Loucy (cell line): ENCODE results near the gene SDK1.

Experiments
- H2AFZ ChIP-seq: fragments of 200-600 bp; sonication (generic); 2 replicates; pipeline ENCODE4 v1.6.0; 2016; ENCODE audit warnings: antibody characterized with exemption, mild to moderate bottlenecking, low read length, moderate library complexity
- H3F3A ChIP-seq: fragments of 200-600 bp; 2 replicates; pipeline ENCODE4 v1.6.0; 2016; ENCODE audit warnings: antibody characterized with exemption, low read depth, mild to moderate bottlenecking
- H3K27me3 ChIP-seq: fragments of 200-600 bp; sonication (generic); 2 replicates; pipeline ENCODE4 v1.6.1; 2014; ENCODE audit warnings: low read length, mild to moderate bottlenecking; ENCODE audit not compliant: insufficient read depth, poor library complexity, severe bottlenecking
- H3K36me3 ChIP-seq: fragments of 200-600 bp; sonication (generic); 2 replicates; pipeline ENCODE4 v1.6.1; 2016; ENCODE audit warnings: low read length; ENCODE audit not compliant: insufficient read depth
- H3K4me1 ChIP-seq: fragments of 200-600 bp; sonication (generic); 2 replicates; pipeline ENCODE4 v1.5.1; 2014; ENCODE audit warnings: low read length, mild to moderate bottlenecking; ENCODE audit not compliant: insufficient read depth, poor library complexity, severe bottlenecking
- H3K4me2 ChIP-seq: fragments of 200-600 bp; sonication (generic); 2 replicates; pipeline ENCODE4 v1.6.0; 2014; ENCODE audit warnings: antibody characterized with exemption, low read length, low read depth, mild to moderate bottlenecking; ENCODE audit not compliant: poor library complexity, severe bottlenecking
- H3K4me3 ChIP-seq: fragments of 200-600 bp; sonication (generic); 2 replicates; pipeline ENCODE4 v1.5.1; 2014; ENCODE audit warnings: low read length, mild to moderate bottlenecking, mixed read lengths; ENCODE audit not compliant: poor library complexity, severe bottlenecking
- H3K79me2 ChIP-seq: fragments of 200-600 bp; sonication (generic); 2 replicates; pipeline ENCODE4 v1.6.1; 2014; ENCODE audit warnings: low read length; ENCODE audit not compliant: insufficient read depth
- H3K9ac ChIP-seq: fragments of 200-600 bp; sonication (generic); 2 replicates; pipeline ENCODE4 v1.6.0; 2014; ENCODE audit warnings: mild to moderate bottlenecking, low read depth, low read length, moderate library complexity; ENCODE audit not compliant: poor library complexity, severe bottlenecking
- H3K9me2 ChIP-seq: fragments of 200-600 bp; sonication (generic); replicated peaks from 2 replicates; pipeline ENCODE4 v1.6.1; 2016; ENCODE audit warnings: low read depth, low read length, mixed read lengths
- H3K9me3 ChIP-seq: fragments of 200-600 bp; sonication (generic); 2 replicates; pipeline ENCODE4 v1.6.1; 2014; ENCODE audit warnings: mild to moderate bottlenecking, antibody characterized with exemption, low read length, low read depth; ENCODE audit not compliant: insufficient read depth
- H4K20me1 ChIP-seq: fragments of 200-600 bp; sonication (generic); 2 replicates; pipeline ENCODE4 v1.6.0; 2014; ENCODE audit warnings: antibody characterized with exemption, low read length, mild to moderate bottlenecking; ENCODE audit not compliant: insufficient read depth, poor library complexity, severe bottlenecking
- EZH2phosphoT487 ChIP-seq: fragments of 200-600 bp; IDR thresholded peaks from 2 replicates; pipeline ENCODE4 v1.6.1; 2018; ENCODE audit warnings: antibody characterized with exemption, mild to moderate bottlenecking, moderate library complexity, borderline replicate concordance
- TF ChIP-seq, protein P1 (sequence below): fragments of 200-600 bp; sonication (generic); conservative IDR thresholded peaks from 2 replicates; pipeline ENCODE4 v1.5.1; 2014; ENCODE audit warnings: mild to moderate bottlenecking, antibody characterized with exemption, low read length

Gene SDK1

DNA sequence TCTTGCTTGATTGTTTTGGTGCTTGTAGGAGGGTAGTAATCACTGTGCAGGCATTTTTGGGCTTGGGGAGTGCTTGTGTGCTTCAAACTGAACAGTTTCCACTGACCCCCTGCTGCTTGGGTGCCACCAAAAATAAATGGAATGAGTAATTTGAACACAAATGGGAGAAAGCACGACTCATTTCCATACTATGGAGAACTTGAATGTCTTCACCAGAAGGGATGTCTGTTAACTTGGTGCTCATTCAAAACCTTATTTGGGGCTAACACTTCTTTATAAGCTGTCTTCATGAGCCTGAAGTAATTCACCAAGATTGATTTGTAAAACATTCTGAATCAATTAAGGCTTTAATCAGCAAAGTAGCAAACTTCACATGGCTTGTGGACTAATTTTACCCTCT is 560.3 kb downstream of the SDK1 start:
- Histone ChIP-seq H3F3A (no peaks in the 10 kb centered on the region), H2AFZ (no peak overlapping the region), H3K4me1 (no peaks in the 10 kb centered on the region), H3K79me2 (no peaks in the 10 kb centered on the region), H3K9ac (no peak overlapping the region), H3K4me2 (no peak overlapping the region), H4K20me1 (no peaks in the 10 kb centered on the region), H3K36me3 (no peaks in the 10 kb centered on the region), H3K27me3 (no peaks in the 10 kb centered on the region), H3K4me3 (no peak overlapping the region), H3K9me3 (no peaks in the 10 kb centered on the region), H3K9me2 (no peaks in the 10 kb centered on the region)
- TF ChIP-seq, protein P1, sequence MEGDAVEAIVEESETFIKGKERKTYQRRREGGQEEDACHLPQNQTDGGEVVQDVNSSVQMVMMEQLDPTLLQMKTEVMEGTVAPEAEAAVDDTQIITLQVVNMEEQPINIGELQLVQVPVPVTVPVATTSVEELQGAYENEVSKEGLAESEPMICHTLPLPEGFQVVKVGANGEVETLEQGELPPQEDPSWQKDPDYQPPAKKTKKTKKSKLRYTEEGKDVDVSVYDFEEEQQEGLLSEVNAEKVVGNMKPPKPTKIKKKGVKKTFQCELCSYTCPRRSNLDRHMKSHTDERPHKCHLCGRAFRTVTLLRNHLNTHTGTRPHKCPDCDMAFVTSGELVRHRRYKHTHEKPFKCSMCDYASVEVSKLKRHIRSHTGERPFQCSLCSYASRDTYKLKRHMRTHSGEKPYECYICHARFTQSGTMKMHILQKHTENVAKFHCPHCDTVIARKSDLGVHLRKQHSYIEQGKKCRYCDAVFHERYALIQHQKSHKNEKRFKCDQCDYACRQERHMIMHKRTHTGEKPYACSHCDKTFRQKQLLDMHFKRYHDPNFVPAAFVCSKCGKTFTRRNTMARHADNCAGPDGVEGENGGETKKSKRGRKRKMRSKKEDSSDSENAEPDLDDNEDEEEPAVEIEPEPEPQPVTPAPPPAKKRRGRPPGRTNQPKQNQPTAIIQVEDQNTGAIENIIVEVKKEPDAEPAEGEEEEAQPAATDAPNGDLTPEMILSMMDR, result no peak
- TF ChIP-seq EZH2phosphoT487, result no peak

DNA sequence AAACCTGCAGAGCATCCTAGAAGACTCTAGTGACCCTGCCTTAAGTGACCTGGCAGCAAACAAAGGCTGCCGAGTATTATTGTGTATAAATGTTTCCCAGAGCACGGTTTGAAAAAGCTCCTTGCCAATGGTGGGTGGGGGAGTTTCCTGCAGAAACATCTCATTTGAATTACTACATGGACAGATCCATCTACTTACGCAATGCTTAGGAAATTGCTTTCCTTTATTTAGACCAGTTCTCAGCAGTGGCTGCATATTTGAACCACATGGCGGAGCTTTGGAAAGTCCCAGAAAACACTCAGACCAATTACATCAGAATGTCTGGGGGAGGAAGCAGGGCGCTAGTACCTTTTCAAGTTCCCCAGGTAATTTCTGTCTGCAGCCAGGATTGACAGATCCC is 560.9 kb downstream of the SDK1 start:
- Histone ChIP-seq H3F3A (no peaks in the 10 kb centered on the region), H3K4me1 (no peaks in the 10 kb centered on the region), H3K4me3 (no peak overlapping the region), H3K9ac (no peak overlapping the region), H2AFZ (no peak overlapping the region), H3K36me3 (no peaks in the 10 kb centered on the region), H4K20me1 (no peaks in the 10 kb centered on the region), H3K79me2 (no peaks in the 10 kb centered on the region), H3K27me3 (no peaks in the 10 kb centered on the region), H3K9me3 (no peaks in the 10 kb centered on the region), H3K9me2 (no peaks in the 10 kb centered on the region), H3K4me2 (no peak overlapping the region)
- no peak for TF ChIP-seq EZH2phosphoT487
- TF ChIP-seq, protein P1, result no peak

DNA sequence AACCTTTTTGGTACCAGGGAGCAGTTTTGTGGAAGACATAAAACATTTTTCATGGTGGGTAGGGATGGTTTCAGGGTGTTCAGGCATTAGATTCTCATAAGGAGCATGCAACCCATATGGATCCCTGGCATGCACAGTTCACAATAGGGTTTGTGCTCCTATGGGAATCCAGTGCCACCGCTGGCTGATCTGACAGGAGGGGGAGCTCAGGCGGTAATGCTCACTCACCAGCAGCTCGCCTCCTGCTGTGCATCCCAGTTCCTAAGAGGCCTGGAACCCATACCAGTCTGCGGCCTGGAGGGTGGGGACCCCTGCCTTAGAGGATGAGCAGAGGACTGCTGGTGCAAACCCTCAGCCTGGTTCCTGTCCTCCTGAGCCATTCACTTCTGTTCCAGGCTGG is 561.7 kb downstream of the SDK1 start:
- TF ChIP-seq, protein P1, result no peak
- no peak for TF ChIP-seq EZH2phosphoT487
- Histone ChIP-seq H3K79me2 (no peaks in the 10 kb centered on the region), H2AFZ (no peak overlapping the region), H3K9ac (no peak overlapping the region), H4K20me1 (no peaks in the 10 kb centered on the region), H3K36me3 (no peaks in the 10 kb centered on the region), H3K4me1 (no peaks in the 10 kb centered on the region), H3F3A (no peaks in the 10 kb centered on the region), H3K9me2 (no peaks in the 10 kb centered on the region), H3K4me3 (no peak overlapping the region), H3K4me2 (no peak overlapping the region), H3K27me3 (no peaks in the 10 kb centered on the region), H3K9me3 (no peaks in the 10 kb centered on the region)
